Trophoblast cell (in vitro differentiated cells and primary cell): Measurements from ENCODE around the gene LMF1.

Source experiments
- DNase-seq, 2 donors: peaks; one replicate each; pipeline ENCODE4 v3.0.0-alpha.2; 2016
- H2AFZ ChIP-seq: 2 replicates; pipeline ENCODE4 v1.6.1; 2013; ENCODE audit warnings: low read length, moderate library complexity, mild to moderate bottlenecking; ENCODE audit not compliant: insufficient read depth, poor library complexity
- H2AK5ac ChIP-seq: 2 replicates; pipeline ENCODE4 v1.6.1; 2013; ENCODE audit warnings: mild to moderate bottlenecking, low read length
- H2BK120ac ChIP-seq: 2 replicates; pipeline ENCODE4 v1.6.1; 2013; ENCODE audit warnings: low read length, mild to moderate bottlenecking, moderate library complexity; ENCODE audit not compliant: insufficient read depth, poor library complexity
- H2BK12ac ChIP-seq: 2 replicates; pipeline ENCODE4 v1.6.1; 2013; ENCODE audit warnings: mild to moderate bottlenecking, low read length, moderate library complexity
- H2BK5ac ChIP-seq: 2 replicates; pipeline ENCODE4 v1.6.1; 2013; ENCODE audit warnings: low read length, low read depth, moderate library complexity, mild to moderate bottlenecking; ENCODE audit not compliant: poor library complexity
- H3K14ac ChIP-seq: 2 replicates; pipeline ENCODE4 v1.6.1; 2013; ENCODE audit warnings: mild to moderate bottlenecking, low read length
- H3K18ac ChIP-seq: 2 replicates; pipeline ENCODE4 v1.6.1; 2013; ENCODE audit warnings: mild to moderate bottlenecking, low read length
- H3K23ac ChIP-seq: 2 replicates; pipeline ENCODE4 v1.6.1; 2013; ENCODE audit warnings: low read length
- H3K27ac ChIP-seq: 2 replicates; pipeline ENCODE4 v1.5.1; 2013; ENCODE audit warnings: low read depth, mild to moderate bottlenecking, inconsistent platforms, low read length, moderate library complexity
- H3K27me3 ChIP-seq: 2 replicates; pipeline ENCODE4 v1.6.1; 2013; ENCODE audit warnings: inconsistent platforms, mild to moderate bottlenecking, low read length, moderate library complexity; ENCODE audit not compliant: insufficient read depth
- H3K36me3 ChIP-seq, 2 experiments: 1 replicate in 1 of 2; 2 replicates in 1 of 2; pipeline ENCODE4 v1.6.1; 2013; ENCODE audit warnings: low read length in 2 of 2, mild to moderate bottlenecking in 2 of 2, moderate library complexity in 1 of 2; ENCODE audit not compliant: insufficient read depth in 2 of 2, control insufficient read depth in 1 of 2
- H3K4ac ChIP-seq: 2 replicates; pipeline ENCODE4 v1.6.1; 2013; ENCODE audit warnings: low read depth, mild to moderate bottlenecking, low read length, moderate library complexity
- H3K4me1 ChIP-seq, 2 experiments: 1 replicate in 1 of 2; 2 replicates in 1 of 2; pipeline ENCODE4 v1.6.1; 2013; ENCODE audit warnings: low read length in 2 of 2, mild to moderate bottlenecking in 2 of 2, moderate library complexity in 1 of 2; ENCODE audit not compliant: insufficient read depth in 2 of 2, control insufficient read depth in 1 of 2
- H3K4me2 ChIP-seq: 2 replicates; pipeline ENCODE4 v1.6.1; 2013; ENCODE audit warnings: inconsistent platforms, mild to moderate bottlenecking, low read length, moderate library complexity
- H3K4me3 ChIP-seq: 2 replicates; pipeline ENCODE4 v1.5.1; 2013; ENCODE audit warnings: mild to moderate bottlenecking, low read depth, low read length, inconsistent platforms
- H3K79me1 ChIP-seq: one replicate; pipeline ENCODE4 v1.6.1; 2013; ENCODE audit warnings: low read length
- H3K79me2 ChIP-seq: 2 replicates; pipeline ENCODE4 v1.6.1; 2013; ENCODE audit warnings: low read length, mild to moderate bottlenecking; ENCODE audit not compliant: control insufficient read depth, insufficient read depth, poor library complexity
- H3K9ac ChIP-seq: 2 replicates; pipeline ENCODE4 v1.6.1; 2013; ENCODE audit warnings: mild to moderate bottlenecking, low read length
- H3K9me3 ChIP-seq: 2 replicates; pipeline ENCODE4 v1.6.1; 2013; ENCODE audit warnings: low read depth, mild to moderate bottlenecking, control low read depth, inconsistent platforms, low read length; ENCODE audit not compliant: insufficient read depth
- H4K12ac ChIP-seq: 2 replicates; pipeline ENCODE4 v1.6.1; 2013; ENCODE audit warnings: low read depth, mild to moderate bottlenecking, low read length, moderate library complexity
- H4K8ac ChIP-seq: 2 replicates; pipeline ENCODE4 v1.6.1; 2013; ENCODE audit warnings: low read depth, mild to moderate bottlenecking, low read length, moderate library complexity
- H4K91ac ChIP-seq: one replicate; pipeline ENCODE4 v1.6.1; 2013; ENCODE audit warnings: low read depth, mild to moderate bottlenecking, low read length, moderate library complexity
- WGBS: extraction: QIAGEN DNeasy Blood & Tissue Kit; methylation state at CpG from one replicate; pipeline ENCODE4 v1.1.7; 2013; ENCODE audit warnings: missing lambda C conversion rate; ENCODE audit not compliant: insufficient read length, insufficient coverage; ENCODE audit errors: extremely low coverage; 5-methylcytosine and 5-hydroxymethylcytosine counted together

LMF1 gene

DNA sequence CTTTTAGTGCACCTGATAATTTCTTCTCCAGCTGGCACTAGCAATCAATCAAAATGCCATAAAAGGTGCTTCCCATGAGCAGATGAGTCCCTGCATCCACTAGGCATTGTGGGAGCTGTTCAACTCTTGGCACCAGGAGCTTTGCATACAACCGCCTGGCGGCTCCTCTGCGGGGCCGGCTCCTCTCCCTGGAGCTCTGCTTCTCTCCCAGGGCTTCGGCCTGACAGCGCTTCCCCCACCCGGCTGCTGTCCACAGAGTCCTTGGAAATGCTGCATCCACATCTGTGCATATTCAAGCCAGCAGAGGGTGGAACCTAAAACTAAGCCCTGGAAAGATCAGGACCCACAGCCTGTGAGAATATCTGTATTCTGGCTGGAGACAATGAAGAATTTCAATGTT, 62.9 kb downstream of the LMF1 start:
- H3K79me2 ChIP-seq = no peaks in the 10 kb centered on the region
- no peak overlapping the region for H2BK120ac ChIP-seq
- H3K23ac ChIP-seq = no peak overlapping the region
- no peaks in the 10 kb centered on the region for H3K4me1 ChIP-seq
- H2BK5ac ChIP-seq = no peak overlapping the region
- H2AK5ac ChIP-seq = no peak overlapping the region
- H3K18ac ChIP-seq = no peak overlapping the region
- no peak overlapping the region for H3K4me2 ChIP-seq
- no peak overlapping the region for H3K4ac ChIP-seq
- H3K27me3 ChIP-seq = no peaks in the 10 kb centered on the region
- no peak overlapping the region for H3K9ac ChIP-seq
- no peak overlapping the region for H2BK12ac ChIP-seq
- H3K4me3 ChIP-seq = no peak overlapping the region
- no peaks in the 10 kb centered on the region for H3K79me1 ChIP-seq
- no peak overlapping the region for H3K27ac ChIP-seq
- DNase-seq = no peak
- H2AFZ ChIP-seq = no peak overlapping the region
- H4K12ac ChIP-seq = no peak overlapping the region
- no peak overlapping the region for H4K91ac ChIP-seq
- no peak overlapping the region for H3K14ac ChIP-seq
- H4K8ac ChIP-seq = no peak overlapping the region
- no CpG with 5 or more reads among the region's 7 CpGs for WGBS
- no peaks in the 10 kb centered on the region for H3K36me3 ChIP-seq
- H3K9me3 ChIP-seq = peaks cover 25% of the 10 kb centered on the region

- peak overlapping the region; percentile 10 for H3K4me3 ChIP-seq
- no peak overlapping the region for H3K23ac ChIP-seq
- no peak overlapping the region for H2BK12ac ChIP-seq
- H2AK5ac ChIP-seq = no peak overlapping the region
- no peaks in the 10 kb centered on the region for H3K27me3 ChIP-seq
- H3K27ac ChIP-seq = no peak overlapping the region
- WGBS = no CpG with 5 or more reads among the region's 15 CpGs
- no peak overlapping the region for H4K8ac ChIP-seq
- DNase-seq = no peak
- H3K9ac ChIP-seq = no peak overlapping the region
- no peak overlapping the region for H3K4ac ChIP-seq
- H3K14ac ChIP-seq = no peak overlapping the region
- no peaks in the 10 kb centered on the region for H3K79me2 ChIP-seq
- no peak overlapping the region for H2BK5ac ChIP-seq
- H3K18ac ChIP-seq = no peak overlapping the region
- no peak overlapping the region for H2AFZ ChIP-seq
- H2BK120ac ChIP-seq = no peak overlapping the region
- H3K36me3 ChIP-seq = no peaks in the 10 kb centered on the region
- H3K4me2 ChIP-seq = no peak overlapping the region
- H4K12ac ChIP-seq = no peak overlapping the region
- no peaks in the 10 kb centered on the region for H3K4me1 ChIP-seq
- no peaks in the 10 kb centered on the region for H3K79me1 ChIP-seq
- peaks cover 26% of the 10 kb centered on the region for H3K9me3 ChIP-seq
- H4K91ac ChIP-seq = no peak overlapping the region
Observed at GRCh38 chr16:907361-907760, 63.4 kb downstream of the LMF1 start.

GRCh38 chr16:906296-906695, 64.5 kb downstream of the LMF1 start:
- Histone ChIP-seq H4K91ac (no peak overlapping the region), H3K4me3 (no peak overlapping the region), H3K27ac (no peak overlapping the region), H3K36me3 (no peaks in the 10 kb centered on the region), H2BK5ac (no peak overlapping the region), H3K4me2 (no peak overlapping the region), H2BK12ac (no peak overlapping the region), H3K9ac (no peak overlapping the region), H3K79me1 (no peaks in the 10 kb centered on the region), H3K4ac (no peak overlapping the region), H3K18ac (no peak overlapping the region), H4K12ac (no peak overlapping the region), H3K14ac (no peak overlapping the region), H2AFZ (no peak overlapping the region), H3K79me2 (no peaks in the 10 kb centered on the region), H2AK5ac (no peak overlapping the region), H3K4me1 (no peaks in the 10 kb centered on the region), H3K23ac (no peak overlapping the region), H3K27me3 (no peaks in the 10 kb centered on the region), H3K9me3 (peaks cover 26% of the 10 kb centered on the region), H2BK120ac (no peak overlapping the region), H4K8ac (no peak overlapping the region)
- WGBS = no CpG with 5 or more reads among the region's 12 CpGs
- no peak for DNase-seq

DNA sequence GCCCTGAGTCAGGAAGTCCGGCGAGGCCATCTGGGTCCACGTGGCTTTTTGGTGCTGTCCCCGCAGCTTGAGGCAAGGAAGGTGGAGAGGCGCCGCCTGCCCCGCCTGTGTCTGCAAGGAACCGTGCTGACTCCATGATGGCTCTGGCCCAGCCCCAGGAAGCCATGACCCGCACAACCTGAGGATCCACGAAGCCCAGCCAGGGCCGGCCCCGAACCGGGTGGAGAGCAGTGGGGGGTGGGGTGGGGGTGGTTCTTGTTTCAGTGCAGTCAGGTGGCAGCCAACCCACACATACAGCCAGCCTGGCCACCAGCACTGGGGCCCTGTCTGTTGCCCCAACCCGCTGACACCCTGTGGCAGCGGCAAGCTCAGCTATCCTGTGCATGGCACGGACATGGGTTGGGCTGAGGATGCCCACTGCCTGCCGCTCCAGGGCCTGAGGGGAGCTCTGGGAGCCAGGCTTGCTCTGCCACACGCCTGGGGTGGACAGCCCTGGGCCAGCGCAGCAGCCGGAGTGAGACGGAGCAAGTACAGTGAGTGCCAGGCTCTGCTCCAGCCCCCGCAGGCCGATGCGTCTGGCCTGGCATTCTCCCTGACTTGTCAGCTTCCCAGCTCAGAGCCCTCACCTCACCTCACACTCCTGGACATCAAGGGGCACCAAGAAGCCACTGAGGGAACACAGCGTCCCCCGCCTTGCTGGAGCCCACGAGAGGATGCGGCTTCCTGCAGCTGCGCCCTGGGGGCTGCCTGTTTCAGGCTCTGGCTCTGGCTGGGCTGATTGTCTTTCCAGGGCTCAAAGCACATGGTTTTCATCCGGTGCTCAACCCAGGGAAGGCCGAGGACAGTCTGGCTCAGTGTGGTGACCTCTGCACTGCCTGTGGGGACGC, 68.8 kb downstream of the LMF1 start:
- peaks cover 17% of the 10 kb centered on the region for H3K9me3 ChIP-seq
- no peak overlapping the region for H3K9ac ChIP-seq
- no peak overlapping the region for H3K4me2 ChIP-seq
- no peak overlapping the region for H3K4me3 ChIP-seq
- H3K36me3 ChIP-seq = no peaks in the 10 kb centered on the region
- H2BK5ac ChIP-seq = no peak overlapping the region
- H3K27ac ChIP-seq = no peak overlapping the region
- H3K79me2 ChIP-seq = no peaks in the 10 kb centered on the region
- no peak overlapping the region for H3K18ac ChIP-seq
- no peak overlapping the region for H2AFZ ChIP-seq
- no peak overlapping the region for H3K4ac ChIP-seq
- H3K79me1 ChIP-seq = no peaks in the 10 kb centered on the region
- no peak overlapping the region for H4K91ac ChIP-seq
- no peak overlapping the region for H4K8ac ChIP-seq
- no peak overlapping the region for H4K12ac ChIP-seq
- H3K14ac ChIP-seq = no peak overlapping the region
- H3K23ac ChIP-seq = no peak overlapping the region
- no CpG with 5 or more reads among the region's 32 CpGs for WGBS
- no peak overlapping the region for H2AK5ac ChIP-seq
- no peak for DNase-seq
- no peaks in the 10 kb centered on the region for H3K4me1 ChIP-seq
- H3K27me3 ChIP-seq = no peaks in the 10 kb centered on the region
- H2BK12ac ChIP-seq = no peak overlapping the region
- no peak overlapping the region for H2BK120ac ChIP-seq
